CD4-positive, alpha-beta T cell treated with Interleukin-2 at 100 ng/mL for 4 hours (primary cell): ENCODE data around the gene UPP1.
"Not testable (repeated sequence)": the region's sequence is repeated elsewhere in the genome, so short reads cannot be mapped to it uniquely, and the experiment has no call there.

ENCODE experiments used
- DNase-seq: peaks from one replicate; pipeline ENCODE4 v3.0.0-alpha.2; 2020; ENCODE audit warnings: low spot score

The UPP1 gene

GRCh38 chr7:48111596-48111995, 22.5 kb downstream of the UPP1 start:
- DNase-seq, result no peak

GRCh38 chr7:48112401-48113165, 23.5 kb downstream of the UPP1 start:
- no peak for DNase-seq

- no peak for DNase-seq
These were observed 24.2 kb downstream of the UPP1 start for GRCh38 chr7:48113275-48113674.

GRCh38 chr7:48114115-48114514, 25.1 kb downstream of the UPP1 start:
- no peak for DNase-seq

- DNase-seq, result no peak
These were observed 25.5 kb downstream of the UPP1 start for GRCh38 chr7:48114589-48114988.

GRCh38 chr7:48116043-48116442, 27.0 kb downstream of the UPP1 start:
- no peak for DNase-seq

- no peak for DNase-seq
These were observed 29.0 kb downstream of the UPP1 start for GRCh38 chr7:48118041-48118440.

- DNase-seq, result not testable (repeated sequence)
These were observed 31.5 kb downstream of the UPP1 start for GRCh38 chr7:48120536-48120935.

GRCh38 chr7:48126037-48126436, 37.0 kb downstream of the UPP1 start:
- no peak for DNase-seq

- no peak for DNase-seq
These were observed 41.6 kb downstream of the UPP1 start for GRCh38 chr7:48130658-48131108.

- DNase-seq, result no peak
These were observed 43.7 kb downstream of the UPP1 start for GRCh38 chr7:48132792-48133191.

GRCh38 chr7:48139459-48139858, 50.4 kb downstream of the UPP1 start:
- DNase-seq, result no peak

- no peak for DNase-seq
These were observed 51.1 kb downstream of the UPP1 start for GRCh38 chr7:48140001-48140681.

- DNase-seq, result no peak
These were observed 52.5 kb downstream of the UPP1 start for GRCh38 chr7:48141521-48141920.

GRCh38 chr7:48144291-48144768, 55.3 kb downstream of the UPP1 start:
- DNase-seq, result no peak

- DNase-seq, result no peak
These were observed 58.1 kb downstream of the UPP1 start for GRCh38 chr7:48147078-48147591.

GRCh38 chr7:48147690-48148089, 58.6 kb downstream of the UPP1 start:
- not testable (repeated sequence) for DNase-seq

- DNase-seq, result no peak
These were observed 59.2 kb downstream of the UPP1 start for GRCh38 chr7:48148311-48148710.

- DNase-seq, result no peak
These were observed 60.0 kb downstream of the UPP1 start for GRCh38 chr7:48149058-48149457.

GRCh38 chr7:48150086-48150485, 61.0 kb downstream of the UPP1 start:
- DNase-seq, result no peak

GRCh38 chr7:48154792-48155413, 65.8 kb downstream of the UPP1 start:
- DNase-seq, result peak; percentile 45
